H1 (cell line): ENCODE data around the gene MTR. TPM values are rescaled to one million over a fixed set of nuclear protein-coding genes. Genes with fewer than 3 reads are reported as not detected.

Experiments
- CTCF ChIA-PET: fragments of 300-600 bp; sonication (Branson Sonifier 250); formaldehyde crosslinking; loops from one replicate; lab custom pipeline; 2021; ENCODE audit not compliant: partially characterized antibody; lab: Charles Lee
- POLR2A ChIA-PET: fragments of 300-600 bp; sonication (Branson Sonifier 250); formaldehyde crosslinking; loops from one replicate; lab custom pipeline; 2021; ENCODE audit warnings: inconsistent platforms; ENCODE audit not compliant: partially characterized antibody; lab: Charles Lee
- DNase-seq, 2 experiments: peaks; one replicate each; pipeline versions ENCODE4 v3.0.0 to v3.0.0-alpha.2; 2010 to 2022; ENCODE audit warnings: low spot score in 2 of 2, low read depth in 1 of 2, mixed read lengths in 1 of 2
- FAIRE-seq: peaks from 2 replicates; lab custom pipeline; 2011; peaks lifted over from hg19 to GRCh38; lab: Jason Lieb, UNC
- H2AFZ ChIP-seq: 2 replicates; pipeline ENCODE4 v1.8.1; 2012; ENCODE audit warnings: low read length, inconsistent platforms
- H2AK5ac ChIP-seq: 2 replicates; pipeline ENCODE4 v1.6.1; 2013; ENCODE audit warnings: low read depth, low read length
- H2BK120ac ChIP-seq: replicated peaks from 2 replicates; pipeline ENCODE3; 2013; ENCODE audit warnings: low read depth, low read length, inconsistent platforms
- H2BK12ac ChIP-seq: 2 replicates; pipeline ENCODE4 v1.6.1; 2013; ENCODE audit warnings: low read depth, low read length
- H2BK15ac ChIP-seq: 2 replicates; pipeline ENCODE4 v1.6.1; 2013; ENCODE audit warnings: low read length
- H2BK20ac ChIP-seq: 2 replicates; pipeline ENCODE4 v1.6.1; 2013; ENCODE audit warnings: low read length
- H2BK5ac ChIP-seq: 2 replicates; pipeline ENCODE4 v1.6.1; 2013; ENCODE audit warnings: low read depth, low read length
- H3K14ac ChIP-seq: 2 replicates; pipeline ENCODE4 v1.6.1; 2013; ENCODE audit warnings: inconsistent platforms; ENCODE audit not compliant: insufficient read length
- H3K18ac ChIP-seq: 2 replicates; pipeline ENCODE4 v1.6.1; 2013; ENCODE audit warnings: low read length; ENCODE audit errors: extremely low read depth
- H3K23ac ChIP-seq: 2 replicates; pipeline ENCODE4 v1.6.1; 2013; ENCODE audit warnings: inconsistent platforms; ENCODE audit not compliant: insufficient read length
- H3K23me2 ChIP-seq: 2 replicates; pipeline ENCODE4 v1.6.1; 2013; ENCODE audit warnings: low read depth, low read length
- H3K27ac ChIP-seq: 2 replicates; pipeline ENCODE4 v1.6.1; 2011; ENCODE audit warnings: low read depth, low read length, inconsistent platforms
- H3K27me3 ChIP-seq, 4 experiments: replicated peaks in 1 of 4; 1 replicate in 1 of 4; 2 replicates in 3 of 4; pipeline versions ENCODE4 v1.6.1 to v1.8.1; 2011 to 2013; ENCODE audit warnings: low read length in 3 of 4, mild to moderate bottlenecking in 3 of 4, inconsistent platforms in 2 of 4, mixed read lengths in 2 of 4, moderate library complexity in 1 of 4; ENCODE audit not compliant: control insufficient read depth in 3 of 4, insufficient read depth in 3 of 4; ENCODE audit errors: extremely low read depth in 1 of 4
- H3K36me3 ChIP-seq, 4 experiments: 2 replicates each; pipeline versions ENCODE4 v1.6.1 to v1.8.1; 2011 to 2013; ENCODE audit warnings: mild to moderate bottlenecking in 4 of 4, low read length in 3 of 4, moderate library complexity in 2 of 4, control low read depth in 1 of 4, inconsistent platforms in 1 of 4; ENCODE audit not compliant: insufficient read depth in 4 of 4, control insufficient read depth in 2 of 4
- H3K4ac ChIP-seq: replicated peaks from 2 replicates; pipeline ENCODE3; 2013; ENCODE audit warnings: low read length, low read depth, mixed read lengths, inconsistent platforms; ENCODE audit not compliant: insufficient read length
- H3K4me1 ChIP-seq, 4 experiments: replicated peaks in 1 of 4; 1 replicate in 1 of 4; 2 replicates in 3 of 4; pipeline versions ENCODE4 v1.6.1 to v1.8.1; 2011 to 2013; ENCODE audit warnings: low read length in 3 of 4, inconsistent platforms in 2 of 4, mixed read lengths in 1 of 4; ENCODE audit not compliant: insufficient read depth in 4 of 4, control insufficient read depth in 3 of 4
- H3K4me2 ChIP-seq, 2 experiments: 2 replicates each; pipeline versions ENCODE4 v1.6.1 to v1.8.1; 2011 to 2013; ENCODE audit warnings: low read depth in 2 of 2, low read length in 2 of 2, control low read depth in 1 of 2, inconsistent platforms in 1 of 2, mild to moderate bottlenecking in 1 of 2; ENCODE audit not compliant: insufficient read depth in 1 of 2
- H3K4me3 ChIP-seq, 4 experiments: fragments of 200-600, 300-600 bp in 1 of 4; sonication (generic), shearing (Covaris generic), sonication (Bioruptor Twin) in 1 of 4; 2 replicates each; pipeline versions ENCODE4 v1.5.1 to v1.8.1; 2011 to 2016; ENCODE audit warnings: low read length in 4 of 4, low read depth in 3 of 4, control low read depth in 2 of 4, inconsistent platforms in 2 of 4, mild to moderate bottlenecking in 2 of 4, mixed read lengths in 1 of 4, moderate library complexity in 1 of 4; ENCODE audit not compliant: insufficient read depth in 2 of 4; ENCODE audit errors: extremely low read depth in 1 of 4
- H3K56ac ChIP-seq: replicated peaks from 2 replicates; pipeline ENCODE3; 2013; ENCODE audit warnings: low read depth, mild to moderate bottlenecking, mixed read lengths, low read length, inconsistent platforms; ENCODE audit not compliant: insufficient read length
- H3K79me1 ChIP-seq: 2 replicates; pipeline ENCODE4 v1.6.1; 2013; ENCODE audit warnings: low read depth, low read length, control low read depth
- H3K79me2 ChIP-seq, 2 experiments: 2 replicates each; pipeline versions ENCODE4 v1.6.1 to v1.8.1; 2012 to 2013; ENCODE audit warnings: low read length in 2 of 2, mild to moderate bottlenecking in 2 of 2, inconsistent platforms in 1 of 2; ENCODE audit not compliant: insufficient read depth in 2 of 2, control insufficient read depth in 1 of 2
- H3K9ac ChIP-seq, 4 experiments: replicated peaks in 1 of 4; 1 replicate in 1 of 4; 2 replicates in 3 of 4; pipeline versions ENCODE4 v1.6.1 to v1.8.1; 2011 to 2013; ENCODE audit warnings: low read depth in 3 of 4, low read length in 3 of 4, control low read depth in 2 of 4, mild to moderate bottlenecking in 2 of 4, moderate library complexity in 2 of 4, inconsistent platforms in 1 of 4; ENCODE audit errors: extremely low read depth in 1 of 4
- H3K9me3 ChIP-seq, 2 experiments: 2 replicates each; pipeline versions ENCODE4 v1.6.1 to v1.8.1; 2012 to 2013; ENCODE audit warnings: mild to moderate bottlenecking in 2 of 2, moderate library complexity in 2 of 2, control low read depth in 1 of 2, inconsistent platforms in 1 of 2, low read depth in 1 of 2, low read length in 1 of 2, mixed read lengths in 1 of 2; ENCODE audit not compliant: insufficient read depth in 2 of 2
- H4K20me1 ChIP-seq, 2 experiments: replicated peaks in 1 of 2; 2 replicates each; pipeline versions ENCODE3 to v1.8.1; 2011 to 2013; ENCODE audit warnings: inconsistent platforms in 2 of 2, low read length in 2 of 2, mild to moderate bottlenecking in 1 of 2; ENCODE audit not compliant: insufficient read depth in 2 of 2, control insufficient read depth in 1 of 2
- H4K5ac ChIP-seq: 2 replicates; pipeline ENCODE4 v1.6.1; 2013; ENCODE audit warnings: low read length, low read depth, mixed read lengths, inconsistent platforms; ENCODE audit not compliant: insufficient read length
- H4K8ac ChIP-seq: 2 replicates; pipeline ENCODE4 v1.8.0; 2013; ENCODE audit warnings: mild to moderate bottlenecking, moderate library complexity, low read length, inconsistent platforms; ENCODE audit not compliant: insufficient read depth; ENCODE audit errors: extremely low read depth
- H4K91ac ChIP-seq: replicated peaks from 2 replicates; pipeline ENCODE3; 2013; ENCODE audit warnings: low read length, mixed read lengths, inconsistent platforms; ENCODE audit not compliant: insufficient read length
- BCL11A ChIP-seq, 2 experiments: IDR thresholded peaks; one replicate each; pipeline ENCODE4 v1.6.1; 2011; ENCODE audit warnings: low read depth in 2 of 2, low read length in 2 of 2, mild to moderate bottlenecking in 2 of 2
- CTCF ChIP-seq, 3 experiments: IDR thresholded peaks; 1 replicate in 2 of 3; 2 replicates in 1 of 3; pipeline versions ENCODE4 v1.5.1 to v1.6.1; 2011; ENCODE audit warnings: low read length in 3 of 3, mild to moderate bottlenecking in 3 of 3, inconsistent platforms in 2 of 3, low read depth in 1 of 3, moderate library complexity in 1 of 3; ENCODE audit not compliant: insufficient read depth in 1 of 3; ENCODE audit errors: control extremely low read depth in 1 of 3
- JUN ChIP-seq: IDR thresholded peaks from 2 replicates; pipeline ENCODE4 v1.6.1; 2011; ENCODE audit warnings: low read depth, mild to moderate bottlenecking, improper control_type of control experiment, low read length
- PHF8 ChIP-seq: fragments of 200-600 bp; sonication (generic); conservative IDR thresholded peaks from 2 replicates; pipeline ENCODE4 v1.7.1; 2012; ENCODE audit warnings: low read depth, mild to moderate bottlenecking, inconsistent platforms, low read length, moderate library complexity
- WGBS, 2 experiments: shearing (Covaris generic) in 1 of 2; methylation state at CpG; one replicate each; pipeline versions ENCODE4 v1.1.6 to v1.1.7; 2013 to 2015; ENCODE audit warnings: low lambda C conversion rate in 2 of 2, mixed read lengths in 2 of 2, inconsistent platforms in 1 of 2, low coverage in 1 of 2, missing lambda C conversion rate in 1 of 2; ENCODE audit not compliant: insufficient replicate concordance in 2 of 2, insufficient coverage in 1 of 2, insufficient read length in 1 of 2; ENCODE audit errors: extremely low coverage in 1 of 2, missing lambda C conversion rate in 1 of 2; 5-methylcytosine and 5-hydroxymethylcytosine counted together
- polyA plus RNA-seq, 7 experiments: library from polyadenylated mRNA; depleted of rRNA in 3 of 7; stranded (reverse) in 5 of 7; unstranded in 2 of 7; fragments of >200 nt in 5 of 7; fragments of 200-250 nt in 2 of 7; gene quantifications; 1 replicate in 5 of 7; 2 replicates in 1 of 7; 4 replicates in 1 of 7; pipeline versions ENCODE4 v1.2.1 to v1.2.3, GENCODE V29; 2011 to 2013; ENCODE audit warnings: missing spikeins in 2 of 7, mixed read lengths in 2 of 7
- total RNA-seq: library from RNA; stranded (reverse); fragmentation: NEBNext Ultra II Directional; extraction: Animal tissue kit (Norgen Biotek cat#: 25700); gene quantifications from 2 replicates; pipeline ENCODE4 v1.2.1, GENCODE V29; 2021

The MTR gene
- total and polyA plus RNA-seq, 2 of the 8 experiments (the other 6 are each of a cell fraction or from before 2014, with no cell fraction given): 4.8 to 27.4 TPM

GRCh38 chr1:236872075-236872666 is 77.1 kb downstream of the MTR start:
- no peak overlapping the region for H2BK15ac ChIP-seq
- H4K8ac ChIP-seq: no peak overlapping the region
- ChIA-PET CTCF (interaction anchor here (0.6 to 2.1 kb wide), 7 partner anchors 9 to 869 kb away, joined by 3 to 6 read pairs (median 5); partner anchors contain the start of gene HEATR1), POLR2A (no interaction called here)
- no peak overlapping the region for H2BK12ac ChIP-seq
- H2BK5ac ChIP-seq: no peak overlapping the region
- no peak overlapping the region for H4K91ac ChIP-seq
- no peak overlapping the region for H3K56ac ChIP-seq
- H2BK120ac ChIP-seq: no peak overlapping the region
- H3K4me1 ChIP-seq: no peaks in the 10 kb centered on the region
- no peak overlapping the region for H2AFZ ChIP-seq
- H2BK20ac ChIP-seq: no peak overlapping the region
- no peaks in the 10 kb centered on the region for H3K27me3 ChIP-seq
- H2AK5ac ChIP-seq: no peak overlapping the region
- no peaks in the 10 kb centered on the region for H3K9me3 ChIP-seq
- no peak overlapping the region for H3K27ac ChIP-seq
- no peaks in the 10 kb centered on the region for H3K79me2 ChIP-seq
- no peaks in the 10 kb centered on the region for H3K79me1 ChIP-seq
- H3K23me2 ChIP-seq: no peaks in the 10 kb centered on the region; the same call in 1 of the 2 replicates
- no peak for DNase-seq
- H3K4ac ChIP-seq: no peak overlapping the region
- H4K20me1 ChIP-seq: no peaks in the 10 kb centered on the region
- H3K4me2 ChIP-seq: no peak overlapping the region
- no peak overlapping the region; a peak in 1 of 7 replicates for H3K9ac ChIP-seq
- TF ChIP-seq PHF8 (no peak), JUN (no peak), BCL11A (IDR thresholded peaks at IDR 0.05; ENCODE audit: low read depth in 2 of 2, low read length in 2 of 2) (no peak), CTCF (IDR thresholded peaks at IDR 0.05; ENCODE audit: control extremely low read depth in 1 of 3, insufficient read depth in 1 of 3, low read depth in 1 of 3, low read length in 3 of 3) (no peak)
- H4K5ac ChIP-seq: no peak overlapping the region
- H3K14ac ChIP-seq: no peak overlapping the region
- WGBS, 2 experiments: 97% methylated on average over 5 of the region's 5 CpGs; no CpG with 5 or more reads in 1 of the 2 experiments
- H3K36me3 ChIP-seq: peaks cover 0 to 5% (median 1%) of the 10 kb centered on the region in 4 experiments; a peak in 3 of 8 replicates
- H3K18ac ChIP-seq: no peak overlapping the region
- H3K4me3 ChIP-seq: no peak overlapping the region
- no peak overlapping the region for H3K23ac ChIP-seq
- FAIRE-seq: no peak
